ENCODE results near the gene DNAJC3.
"Not testable (repeated sequence)": the region's sequence is repeated elsewhere in the genome, so short reads cannot be mapped to it uniquely, and the experiment has no call there.

DNAJC3 gene

DNA sequence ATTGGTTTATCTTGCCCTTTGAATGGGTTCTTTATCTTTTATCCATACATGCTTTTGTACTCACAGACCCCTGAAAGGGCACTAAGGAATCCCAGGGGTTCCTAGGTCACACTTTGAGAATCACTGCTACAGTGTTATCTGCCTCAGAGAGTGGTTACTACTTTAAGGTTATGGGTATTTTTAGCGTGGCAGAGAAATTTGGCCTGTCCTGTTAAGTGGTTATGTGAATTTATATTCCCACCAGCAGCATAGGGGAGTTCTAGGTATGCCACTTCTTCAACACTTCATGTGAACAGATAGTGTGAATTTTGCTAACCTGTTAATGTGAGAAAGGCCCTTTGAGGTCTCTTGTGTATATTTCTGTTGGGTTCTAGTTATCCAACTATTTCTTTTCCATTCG lies 75.7 kb downstream of the DNAJC3 start:
- Histone ChIP-seq H3K36me3 (ENCODE audit: low read length) (no peaks in the 10 kb centered on the region), H3K27me3 (ENCODE audit: low read length) (no peaks in the 10 kb centered on the region), H3K9me3 (ENCODE audit: insufficient read depth, low read length) (no peaks in the 10 kb centered on the region), H4K20me1 (ENCODE audit: low read depth, low read length) (no peaks in the 10 kb centered on the region), H3K9me2 (replicated peaks; ENCODE audit: insufficient read depth, low read length) (no peaks in the 10 kb centered on the region), H2AFZ (ENCODE audit: low read depth, low read length, severe bottlenecking) (no peak overlapping the region), H3K4me3 (ENCODE audit: insufficient read depth, low read length, poor library complexity, severe bottlenecking) (no peak overlapping the region), H3K4me2 (ENCODE audit: low read depth, low read length, poor library complexity, severe bottlenecking) (no peak overlapping the region), H3F3A (ENCODE audit: insufficient read depth) (no peaks in the 10 kb centered on the region), H3K27ac (ENCODE audit: low read depth, low read length) (no peak overlapping the region), H3K79me2 (ENCODE audit: insufficient read depth, low read length) (no peaks in the 10 kb centered on the region), H3K9ac (ENCODE audit: low read length) (no peak overlapping the region)
- TF ChIP-seq, protein P1, sequence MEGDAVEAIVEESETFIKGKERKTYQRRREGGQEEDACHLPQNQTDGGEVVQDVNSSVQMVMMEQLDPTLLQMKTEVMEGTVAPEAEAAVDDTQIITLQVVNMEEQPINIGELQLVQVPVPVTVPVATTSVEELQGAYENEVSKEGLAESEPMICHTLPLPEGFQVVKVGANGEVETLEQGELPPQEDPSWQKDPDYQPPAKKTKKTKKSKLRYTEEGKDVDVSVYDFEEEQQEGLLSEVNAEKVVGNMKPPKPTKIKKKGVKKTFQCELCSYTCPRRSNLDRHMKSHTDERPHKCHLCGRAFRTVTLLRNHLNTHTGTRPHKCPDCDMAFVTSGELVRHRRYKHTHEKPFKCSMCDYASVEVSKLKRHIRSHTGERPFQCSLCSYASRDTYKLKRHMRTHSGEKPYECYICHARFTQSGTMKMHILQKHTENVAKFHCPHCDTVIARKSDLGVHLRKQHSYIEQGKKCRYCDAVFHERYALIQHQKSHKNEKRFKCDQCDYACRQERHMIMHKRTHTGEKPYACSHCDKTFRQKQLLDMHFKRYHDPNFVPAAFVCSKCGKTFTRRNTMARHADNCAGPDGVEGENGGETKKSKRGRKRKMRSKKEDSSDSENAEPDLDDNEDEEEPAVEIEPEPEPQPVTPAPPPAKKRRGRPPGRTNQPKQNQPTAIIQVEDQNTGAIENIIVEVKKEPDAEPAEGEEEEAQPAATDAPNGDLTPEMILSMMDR (IDR thresholded peaks at IDR 0.05; ENCODE audit: insufficient read depth, low read length, poor library complexity, severe bottlenecking): no peak
- no peak for TF ChIP-seq EZH2phosphoT487 (conservative IDR thresholded peaks at IDR 0.05; ENCODE audit: low read length)

DNA sequence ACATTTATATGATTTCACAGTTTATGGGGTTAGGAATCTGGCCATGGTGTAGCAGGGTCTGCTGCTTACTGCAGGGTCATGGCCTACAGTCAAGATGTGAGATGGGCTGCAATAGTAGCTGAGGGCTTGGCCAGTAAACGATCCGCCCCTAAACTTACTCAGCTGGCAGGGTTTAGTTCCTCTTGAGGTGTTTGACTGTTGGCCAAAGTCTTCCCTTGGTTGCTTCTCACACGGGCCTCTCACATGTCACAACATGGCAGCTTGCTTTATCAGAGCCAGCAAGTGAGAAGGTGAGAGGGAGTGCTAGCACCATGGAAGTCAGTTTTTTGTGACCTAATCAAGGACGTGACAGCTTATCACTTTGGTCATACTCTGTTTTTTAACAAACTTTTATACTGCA lies 77.1 kb downstream of the DNAJC3 start:
- no peaks in the 10 kb centered on the region for H3K36me3 ChIP-seq (ENCODE audit: low read length)
- H3K79me2 ChIP-seq (ENCODE audit: insufficient read depth, low read length): no peaks in the 10 kb centered on the region
- no peaks in the 10 kb centered on the region for H3K9me3 ChIP-seq (ENCODE audit: insufficient read depth, low read length)
- no peaks in the 10 kb centered on the region for H3F3A ChIP-seq (ENCODE audit: insufficient read depth)
- no peak overlapping the region for H3K4me2 ChIP-seq (ENCODE audit: low read depth, low read length, poor library complexity, severe bottlenecking)
- no peak for TF ChIP-seq EZH2phosphoT487 (conservative IDR thresholded peaks at IDR 0.05; ENCODE audit: low read length)
- TF ChIP-seq, protein P1 (IDR thresholded peaks at IDR 0.05; ENCODE audit: insufficient read depth, low read length, poor library complexity, severe bottlenecking): no peak
- no peaks in the 10 kb centered on the region for H4K20me1 ChIP-seq (ENCODE audit: low read depth, low read length)
- H3K9me2 ChIP-seq (replicated peaks; ENCODE audit: insufficient read depth, low read length): no peaks in the 10 kb centered on the region
- no peak overlapping the region for H2AFZ ChIP-seq (ENCODE audit: low read depth, low read length, severe bottlenecking)
- H3K4me3 ChIP-seq (ENCODE audit: insufficient read depth, low read length, poor library complexity, severe bottlenecking): no peak overlapping the region
- H3K27me3 ChIP-seq (ENCODE audit: low read length): no peaks in the 10 kb centered on the region
- H3K9ac ChIP-seq (ENCODE audit: low read length): no peak overlapping the region
- no peak overlapping the region for H3K27ac ChIP-seq (ENCODE audit: low read depth, low read length)

DNA sequence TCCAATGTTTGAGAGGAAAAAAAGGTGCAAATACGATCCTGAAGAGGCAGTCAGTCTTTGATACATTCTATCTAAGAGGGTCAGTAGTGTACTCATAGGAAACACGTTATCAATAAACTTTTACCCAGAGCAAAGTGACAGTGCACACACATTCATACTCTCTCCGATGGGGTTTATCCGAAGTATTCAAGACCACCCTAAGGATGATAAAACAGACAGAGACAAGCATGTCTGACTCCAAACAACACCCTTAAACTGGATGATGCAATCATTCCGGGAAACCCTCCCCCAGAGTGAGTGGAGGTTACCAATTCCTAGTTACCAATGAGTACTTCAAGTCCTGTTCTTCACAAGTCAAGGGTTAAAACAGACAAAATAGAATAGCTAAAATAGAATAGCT lies 79.1 kb downstream of the DNAJC3 start:
- Histone ChIP-seq H3K36me3 (ENCODE audit: low read length) (no peaks in the 10 kb centered on the region; the same call in 1 of the 2 replicates), H3K27me3 (ENCODE audit: low read length) (no peaks in the 10 kb centered on the region), H4K20me1 (ENCODE audit: low read depth, low read length) (no peaks in the 10 kb centered on the region), H3K4me3 (ENCODE audit: insufficient read depth, low read length, poor library complexity, severe bottlenecking) (no peak overlapping the region), H3K9me2 (replicated peaks; ENCODE audit: insufficient read depth, low read length) (no peaks in the 10 kb centered on the region), H3K9ac (ENCODE audit: low read length) (no peak overlapping the region), H3K4me2 (ENCODE audit: low read depth, low read length, poor library complexity, severe bottlenecking) (no peak overlapping the region), H3K79me2 (ENCODE audit: insufficient read depth, low read length) (no peaks in the 10 kb centered on the region), H3F3A (ENCODE audit: insufficient read depth) (no peaks in the 10 kb centered on the region), H3K27ac (ENCODE audit: low read depth, low read length) (no peak overlapping the region), H3K9me3 (ENCODE audit: insufficient read depth, low read length) (no peaks in the 10 kb centered on the region), H2AFZ (ENCODE audit: low read depth, low read length, severe bottlenecking) (no peak overlapping the region)
- TF ChIP-seq EZH2phosphoT487 (conservative IDR thresholded peaks at IDR 0.05; ENCODE audit: low read length): no peak
- TF ChIP-seq, protein P1 (IDR thresholded peaks at IDR 0.05; ENCODE audit: insufficient read depth, low read length, poor library complexity, severe bottlenecking): no peak

DNA sequence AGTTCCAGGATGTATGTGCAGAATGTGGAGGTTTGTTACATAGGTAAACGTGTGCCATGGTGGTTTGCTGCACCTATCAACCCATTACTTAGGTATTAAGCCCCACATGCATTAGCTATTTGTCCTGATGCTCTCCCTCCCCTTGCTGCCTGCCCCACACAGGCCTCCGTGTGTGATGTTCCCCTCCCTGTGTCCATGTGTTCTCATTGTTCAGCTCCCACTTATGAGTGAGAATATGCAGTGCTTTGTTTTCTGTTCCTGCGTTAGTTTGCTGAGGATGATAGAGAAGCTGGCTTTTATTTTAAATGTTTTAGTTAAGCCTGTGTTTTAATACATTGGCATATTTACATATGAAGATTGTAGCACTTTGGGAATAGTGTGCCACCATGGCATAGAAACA lies 85.7 kb downstream of the DNAJC3 start:
- H4K20me1 ChIP-seq (ENCODE audit: low read depth, low read length); H3K9me2 ChIP-seq (replicated peaks; ENCODE audit: insufficient read depth, low read length); H3K9ac ChIP-seq (ENCODE audit: low read length); H3K4me2 ChIP-seq (ENCODE audit: low read depth, low read length, poor library complexity, severe bottlenecking); H3K36me3 ChIP-seq (ENCODE audit: low read length); H3K27me3 ChIP-seq (ENCODE audit: low read length); H3K27ac ChIP-seq (ENCODE audit: low read depth, low read length); H2AFZ ChIP-seq (ENCODE audit: low read depth, low read length, severe bottlenecking); H3K4me3 ChIP-seq (ENCODE audit: insufficient read depth, low read length, poor library complexity, severe bottlenecking); H3F3A ChIP-seq (ENCODE audit: insufficient read depth); H3K9me3 ChIP-seq (ENCODE audit: insufficient read depth, low read length); H3K79me2 ChIP-seq (ENCODE audit: insufficient read depth, low read length): not testable (repeated sequence)
